ENCODE measurements around the gene KLC4. TPM values are rescaled to one million over a fixed set of nuclear protein-coding genes. Genes with fewer than 3 reads are reported as not detected.

Gene KLC4
- total RNA-seq (33.7 TPM), polyA plus RNA-seq (ENCODE audit: insufficient read depth, low read depth, low replicate concordance) (39.0 TPM)
- long read RNA-seq, donor 1, partial matches to known transcripts, result 19 of 58 reads
- long read RNA-seq, donor 1, other reads (novel, unspliced or antisense), result 37 of 58 reads
- long read RNA-seq, donor 2, partial matches to known transcripts, result 0 of 2 reads
- long read RNA-seq, donor 2, other reads (novel, unspliced or antisense), result 0 of 2 reads
- long read RNA-seq, donor 3, partial matches to known transcripts, result 0 of 5 reads
- long read RNA-seq, donor 3, other reads (novel, unspliced or antisense), result 0 of 5 reads
- long read RNA-seq, donor 4, partial matches to known transcripts, result 24 of 45 reads
- long read RNA-seq, donor 4, other reads (novel, unspliced or antisense), result 17 of 45 reads
- long read RNA-seq, donor 5, result 0 reads
- long read RNA-seq, donor 6, partial matches to known transcripts, result 37 of 70 reads
- long read RNA-seq, donor 6, other reads (novel, unspliced or antisense), result 31 of 70 reads
- long read RNA-seq, donor 7, transcript KLC4-202 (16 exons, 2,404 nt), result major isoform, 13 of 29 reads
- long read RNA-seq, donor 7, partial matches to known transcripts, result 8 of 29 reads
- long read RNA-seq, donor 7, other reads (novel, unspliced or antisense), result 7 of 29 reads
- long read RNA-seq, donor 8, partial matches to known transcripts, result 5 of 7 reads
- long read RNA-seq, donor 8, other reads (novel, unspliced or antisense), result 0 of 7 reads
- long read RNA-seq, donor 9, partial matches to known transcripts, result 0 of 4 reads
- long read RNA-seq, donor 9, other reads (novel, unspliced or antisense), result 0 of 4 reads
- long read RNA-seq, donor 10, partial matches to known transcripts, result 89 of 128 reads
- long read RNA-seq, donor 10, other reads (novel, unspliced or antisense), result 37 of 128 reads

- H3K27ac ChIP-seq (ENCODE audit: low read depth in 2 of 2, low read length in 2 of 2), result peak within 1 kb of the TSS; percentile 93
- DNase-seq (peak; percentile 99 to 100 (median 99)), FAIRE-seq (no peak)
- no peaks in the 10 kb centered on the region for H3K27me3 ChIP-seq (ENCODE audit: control insufficient read depth, insufficient read depth, low read length)
- TF ChIP-seq CTCF (IDR thresholded peaks at IDR 0.05; ENCODE audit: borderline replicate concordance, extremely low read depth, insufficient read depth), result no peak
- peak within 1 kb of the TSS; percentile 96 to 99 (median 99) for H3K4me3 ChIP-seq (ENCODE audit: low read length in 3 of 3)
- no peaks in the 10 kb centered on the region for H3K9me3 ChIP-seq (ENCODE audit: control insufficient read depth in 2 of 3, insufficient read depth in 1 of 3, low read length in 3 of 3)
- H3K4me1 ChIP-seq (ENCODE audit: control insufficient read depth in 2 of 3, insufficient read depth in 2 of 3, low read depth in 1 of 3, low read length in 3 of 3), result peaks cover 0 to 30% (median 3%) of the 10 kb centered on the region in 3 donors
- H3K36me3 ChIP-seq (ENCODE audit: control insufficient read depth in 2 of 3, insufficient read depth in 3 of 3, low read length in 3 of 3), result peaks cover 0 to 27% (median 16%) of the 10 kb centered on the region in 3 donors
- intact Hi-C loops (cut with DNase I), result no loop called here
- H3K9ac ChIP-seq (ENCODE audit: low read length in 3 of 3), result peak within 1 kb of the TSS; percentile 92 to 99 (median 99)
Observed at GRCh38 chr6:43059168-43060033, at the start of gene KLC4, which contains the start of gene MRPL2. Gene KLC4, plus strand, starts transcription at chr6:43059631. Its CDS starts 1,705 bp downstream, at chr6:43061336. Gene MRPL2, minus strand, starts transcription at chr6:43059434. Its CDS starts 53 bp downstream, at chr6:43059381.

GRCh38 chr6:43011207-43011606 is 48.2 kb upstream of the KLC4 start:
- FAIRE-seq (no peak), DNase-seq (no peak)
- intact Hi-C loops (cut with DNase I), result no loop called here
- Histone ChIP-seq H3K4me1 (ENCODE audit: control insufficient read depth in 2 of 3, insufficient read depth in 2 of 3, low read depth in 1 of 3, low read length in 3 of 3) (peaks cover 2 to 14% (median 11%) of the 10 kb centered on the region in 3 donors), H3K27me3 (ENCODE audit: control insufficient read depth, insufficient read depth, low read length) (no peaks in the 10 kb centered on the region), H3K4me3 (ENCODE audit: low read length in 3 of 3) (no peak overlapping the region), H3K36me3 (ENCODE audit: control insufficient read depth in 2 of 3, insufficient read depth in 3 of 3, low read length in 3 of 3) (peaks cover 9 to 37% (median 18%) of the 10 kb centered on the region in 3 donors), H3K27ac (ENCODE audit: low read depth in 2 of 2, low read length in 2 of 2) (no peak overlapping the region), H3K9me3 (ENCODE audit: control insufficient read depth in 2 of 3, insufficient read depth in 1 of 3, low read length in 3 of 3) (no peaks in the 10 kb centered on the region), H3K9ac (ENCODE audit: low read length in 3 of 3) (no peak overlapping the region)
- TF ChIP-seq CTCF (IDR thresholded peaks at IDR 0.05; ENCODE audit: borderline replicate concordance, extremely low read depth, insufficient read depth), result no peak

GRCh38 chr6:43012364-43012763 is 47.1 kb upstream of the KLC4 start:
- Histone ChIP-seq H3K27me3 (ENCODE audit: control insufficient read depth, insufficient read depth, low read length) (no peaks in the 10 kb centered on the region), H3K9ac (ENCODE audit: low read length in 3 of 3) (peak overlapping the region in 1 of 3 donors; percentile 83), H3K27ac (ENCODE audit: low read depth in 2 of 2, low read length in 2 of 2) (no peak overlapping the region), H3K4me3 (ENCODE audit: low read length in 3 of 3) (no peak overlapping the region), H3K9me3 (ENCODE audit: control insufficient read depth in 2 of 3, insufficient read depth in 1 of 3, low read length in 3 of 3) (no peaks in the 10 kb centered on the region), H3K36me3 (ENCODE audit: control insufficient read depth in 2 of 3, insufficient read depth in 3 of 3, low read length in 3 of 3) (peaks cover 9 to 30% (median 15%) of the 10 kb centered on the region in 3 donors), H3K4me1 (ENCODE audit: control insufficient read depth in 2 of 3, insufficient read depth in 2 of 3, low read depth in 1 of 3, low read length in 3 of 3) (peaks cover 2 to 22% (median 18%) of the 10 kb centered on the region in 3 donors)
- FAIRE-seq, result no peak
- TF ChIP-seq CTCF (IDR thresholded peaks at IDR 0.05; ENCODE audit: borderline replicate concordance, extremely low read depth, insufficient read depth), result no peak
- DNase-seq, result no peak
- intact Hi-C loops (cut with DNase I), result no loop called here

All from kidney (tissue), 22 donors.